GM19043 (cell line): ENCODE results near the gene MVB12B.

Experiments used
- ATAC-seq: cut with Tn5 transposase; IDR thresholded peaks from one replicate; pipeline ENCODE4 v1.9.1; 2021; ENCODE audit warnings: low read depth; ENCODE audit not compliant: unreplicated experiment

Gene MVB12B

GRCh38 chr9:126448865-126449577 lies 122.4 kb downstream of the MVB12B start:
- no peak for ATAC-seq

- no peak for ATAC-seq
These were observed 123.4 kb downstream of the MVB12B start for GRCh38 chr9:126449725-126450667.

GRCh38 chr9:126450668-126451205 lies 124.1 kb downstream of the MVB12B start:
- no peak for ATAC-seq

- no peak for ATAC-seq
These were observed 124.8 kb downstream of the MVB12B start for GRCh38 chr9:126451316-126451885.

GRCh38 chr9:126452106-126452505 lies 125.5 kb downstream of the MVB12B start:
- no peak for ATAC-seq

- ATAC-seq: no peak
These were observed 126.7 kb downstream of the MVB12B start for GRCh38 chr9:126453156-126453963.

- no peak for ATAC-seq
These were observed 127.6 kb downstream of the MVB12B start for GRCh38 chr9:126454215-126454614.

GRCh38 chr9:126454795-126455194 lies 128.2 kb downstream of the MVB12B start:
- no peak for ATAC-seq

GRCh38 chr9:126456441-126457174 lies 130.0 kb downstream of the MVB12B start:
- no peak for ATAC-seq

GRCh38 chr9:126457175-126457547 lies 130.5 kb downstream of the MVB12B start:
- no peak for ATAC-seq

GRCh38 chr9:126457890-126458289 lies 131.3 kb downstream of the MVB12B start:
- no peak for ATAC-seq

GRCh38 chr9:126459126-126459525 lies 132.5 kb downstream of the MVB12B start:
- ATAC-seq: no peak

GRCh38 chr9:126459546-126459945 lies 132.9 kb downstream of the MVB12B start:
- no peak for ATAC-seq

GRCh38 chr9:126459965-126460843 lies 133.6 kb downstream of the MVB12B start:
- ATAC-seq: no peak

- ATAC-seq: no peak
These were observed 134.4 kb downstream of the MVB12B start for GRCh38 chr9:126461029-126461428.

- ATAC-seq: no peak
These were observed 135.0 kb downstream of the MVB12B start for GRCh38 chr9:126461608-126462007.

GRCh38 chr9:126462617-126463016 lies 136.0 kb downstream of the MVB12B start:
- ATAC-seq: no peak

- no peak for ATAC-seq
These were observed 136.8 kb downstream of the MVB12B start for GRCh38 chr9:126463426-126463825.
